ELR (cell line): ENCODE data around the gene PSME3IP1.

Experiments
- DNase-seq: peaks from one replicate; pipeline ENCODE4 v3.0.0-alpha.2; 2015; ENCODE audit warnings: low read depth

The PSME3IP1 gene

GRCh38 chr16:57167538-57167937, 18.3 kb downstream of the PSME3IP1 start:
- no peak for DNase-seq

DNA sequence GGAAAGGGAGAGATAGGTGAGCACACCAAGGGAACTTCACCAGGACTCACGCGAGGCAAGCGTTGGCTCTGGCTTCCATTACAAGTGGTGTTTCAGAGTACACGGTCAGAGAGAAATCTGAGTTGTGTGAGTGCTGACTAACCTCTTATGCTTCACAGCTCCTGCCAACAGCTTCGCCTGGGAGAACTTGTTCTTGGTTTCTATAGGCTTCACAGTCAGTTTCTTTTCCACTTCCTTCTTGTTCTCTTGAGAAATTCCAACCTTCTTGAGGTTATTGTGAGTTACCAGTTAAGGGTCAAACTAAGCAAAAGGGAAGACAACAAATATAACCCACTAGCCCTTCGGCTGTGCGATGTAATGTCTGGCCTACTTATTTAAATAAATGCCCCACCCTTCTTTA, 18.9 kb downstream of the PSME3IP1 start:
- DNase-seq: no peak

- DNase-seq: no peak
Measured at GRCh38 chr16:57166451-57166850, 19.4 kb downstream of the PSME3IP1 start.

GRCh38 chr16:57165938-57166337, 19.9 kb downstream of the PSME3IP1 start:
- no peak for DNase-seq

DNA sequence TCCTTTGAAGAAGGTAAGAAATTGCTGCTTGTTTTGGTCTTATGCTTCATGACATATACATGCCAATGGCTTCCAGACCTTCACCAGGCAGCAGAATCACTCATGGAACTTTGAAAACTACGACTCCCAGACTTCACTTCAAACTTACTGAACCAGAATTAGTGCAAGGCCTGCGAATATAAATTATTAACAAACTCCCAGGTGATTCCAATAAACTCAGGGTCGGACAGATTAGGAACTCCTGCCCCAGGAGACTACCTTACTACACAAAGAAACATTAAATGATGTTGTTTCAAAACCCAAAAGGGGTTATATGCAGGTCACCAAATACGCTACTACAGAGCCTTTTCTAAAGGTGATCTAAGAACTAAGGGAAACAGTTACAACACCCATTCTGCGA, 20.4 kb downstream of the PSME3IP1 start:
- no peak for DNase-seq

GRCh38 chr16:57163842-57164241, 22.0 kb downstream of the PSME3IP1 start:
- DNase-seq: no peak

GRCh38 chr16:57159447-57159846, 26.4 kb downstream of the PSME3IP1 start:
- DNase-seq: no peak

DNA sequence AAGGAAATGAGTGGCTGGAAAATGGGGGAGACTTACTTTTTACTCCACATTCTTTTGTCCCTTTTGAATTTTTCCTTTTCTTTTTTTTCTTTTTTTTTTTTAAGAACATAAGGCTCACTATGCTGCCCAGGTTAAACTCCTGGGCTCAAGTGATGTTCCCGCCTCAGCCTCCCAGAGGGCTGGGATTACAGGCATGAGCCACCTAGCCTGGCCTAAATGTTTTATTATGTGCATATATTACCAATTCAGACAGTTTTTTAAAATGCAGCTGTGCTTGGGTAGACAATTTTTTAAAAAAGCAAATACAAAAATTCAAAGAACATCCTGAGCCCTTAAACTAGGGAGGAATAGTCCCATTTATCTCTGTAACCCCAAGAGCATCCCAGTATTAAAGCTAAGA, 28.3 kb downstream of the PSME3IP1 start:
- no peak for DNase-seq

DNA sequence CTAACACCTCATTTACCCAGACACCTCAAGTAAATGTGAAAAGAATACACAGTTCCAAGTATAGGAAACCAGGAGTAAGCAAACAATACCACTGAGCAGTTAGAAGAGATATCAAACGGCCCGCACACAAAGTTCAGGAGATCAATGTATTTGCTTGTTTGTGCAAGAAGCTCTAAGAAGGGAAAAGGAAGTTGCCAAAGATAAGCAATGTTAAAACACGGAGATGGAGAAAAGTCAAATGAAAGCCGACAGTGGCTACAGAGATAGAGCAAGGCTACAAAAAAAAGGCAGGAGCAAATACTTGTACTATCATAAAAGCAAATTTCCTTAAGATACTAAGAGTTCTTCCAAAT, 29.5 kb downstream of the PSME3IP1 start:
- no peak for DNase-seq

DNA sequence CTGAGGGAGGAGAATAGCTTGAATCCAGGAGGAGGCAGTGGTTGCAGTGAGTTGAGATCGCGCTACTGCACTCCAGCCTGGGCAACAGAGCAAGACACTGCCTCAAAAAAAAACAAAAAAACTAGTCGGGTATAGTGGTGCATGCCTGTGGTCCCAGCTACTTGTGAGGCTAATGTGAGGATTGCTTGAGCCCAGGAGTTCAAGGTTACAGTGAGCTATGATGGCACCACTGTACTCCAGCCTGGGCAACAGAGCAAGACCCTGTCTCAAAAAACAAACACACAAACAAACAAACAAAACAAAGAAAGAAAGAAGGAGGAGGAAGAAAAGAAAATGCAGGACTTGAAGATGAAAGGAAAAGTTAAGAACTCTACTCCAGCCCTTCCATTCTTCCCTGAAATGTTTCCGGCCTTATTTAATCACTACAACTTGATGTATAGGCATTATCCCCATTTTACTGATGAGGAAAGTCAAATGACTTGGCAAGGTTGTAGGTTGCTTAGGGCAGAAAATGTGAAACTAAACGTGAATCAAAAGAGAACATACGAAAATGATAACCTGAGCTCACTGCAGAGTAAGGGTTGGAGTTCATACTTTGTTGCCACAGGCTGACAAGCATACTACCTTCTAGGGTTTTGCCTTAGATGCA, 30.0 kb downstream of the PSME3IP1 start:
- no peak for DNase-seq

- no peak for DNase-seq
Measured at GRCh38 chr16:57153841-57154240, 32.0 kb downstream of the PSME3IP1 start.

GRCh38 chr16:57152096-57153093, 33.4 kb downstream of the PSME3IP1 start:
- no peak for DNase-seq

- DNase-seq: no peak
Measured at GRCh38 chr16:57151369-57151768, 34.5 kb downstream of the PSME3IP1 start.

- DNase-seq: no peak
Measured at GRCh38 chr16:57150682-57151330, 35.0 kb downstream of the PSME3IP1 start.

- DNase-seq: no peak
Measured at GRCh38 chr16:57149391-57149790, 36.4 kb downstream of the PSME3IP1 start.

DNA sequence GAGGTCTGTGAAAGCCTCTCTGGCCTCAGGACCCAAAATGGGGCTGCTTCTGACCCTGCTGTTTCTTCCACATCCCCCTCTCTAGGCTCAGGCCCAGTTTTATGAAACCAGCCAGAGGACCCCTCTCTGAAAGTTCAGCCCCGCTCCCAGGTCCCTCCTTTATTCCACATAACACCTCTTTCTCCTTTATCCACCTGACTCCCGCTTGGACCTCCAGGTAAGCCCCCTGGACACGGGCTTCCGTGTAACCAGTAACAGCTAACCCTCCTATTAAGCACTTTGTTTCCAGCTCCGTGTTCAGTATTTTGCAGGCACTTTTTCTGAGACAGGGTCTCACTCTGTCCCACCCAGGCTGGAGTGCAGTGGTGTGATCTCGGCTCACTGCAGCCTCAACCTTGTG, 37.4 kb downstream of the PSME3IP1 start:
- DNase-seq: no peak

DNA sequence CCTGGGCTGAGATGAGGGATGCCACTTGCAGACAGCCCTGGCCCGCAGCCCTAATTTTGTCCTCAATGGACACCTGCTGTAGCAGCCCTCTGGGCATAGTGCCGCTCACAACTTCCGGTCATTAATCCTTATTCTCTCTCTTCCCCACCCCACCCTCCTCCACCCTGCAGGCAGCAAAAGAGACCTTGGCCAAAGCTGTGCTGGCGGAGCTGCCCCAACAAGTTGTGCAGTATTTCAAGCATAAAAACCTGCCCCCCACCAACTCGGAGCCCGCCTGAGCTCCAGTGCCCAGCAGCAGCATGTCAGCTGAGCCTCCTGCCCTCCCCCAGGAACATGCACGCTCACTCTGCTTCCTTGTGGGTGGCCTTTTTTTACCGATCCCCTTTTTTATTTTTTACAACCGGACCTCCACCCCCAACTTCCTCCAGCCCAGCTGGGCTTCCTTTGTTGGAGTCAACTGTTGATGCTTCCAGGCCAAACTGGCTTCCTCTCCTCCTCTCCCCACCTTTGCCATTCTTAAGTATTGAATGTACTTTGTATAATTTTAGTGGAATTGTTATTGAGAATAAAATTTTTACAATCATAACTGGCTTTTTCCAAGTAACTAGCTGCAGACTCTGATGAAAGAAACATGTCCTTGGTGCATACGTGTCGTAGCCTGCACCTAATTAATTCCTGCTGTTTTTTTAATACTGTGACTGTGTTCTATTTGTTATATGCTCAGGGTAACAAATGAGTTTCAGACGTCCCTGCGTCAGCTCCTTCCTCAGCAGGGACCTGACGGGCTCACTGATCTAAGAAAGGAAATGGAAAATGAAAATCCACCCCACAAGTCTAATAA, 38.2 kb downstream of the PSME3IP1 start:
- no peak for DNase-seq

DNA sequence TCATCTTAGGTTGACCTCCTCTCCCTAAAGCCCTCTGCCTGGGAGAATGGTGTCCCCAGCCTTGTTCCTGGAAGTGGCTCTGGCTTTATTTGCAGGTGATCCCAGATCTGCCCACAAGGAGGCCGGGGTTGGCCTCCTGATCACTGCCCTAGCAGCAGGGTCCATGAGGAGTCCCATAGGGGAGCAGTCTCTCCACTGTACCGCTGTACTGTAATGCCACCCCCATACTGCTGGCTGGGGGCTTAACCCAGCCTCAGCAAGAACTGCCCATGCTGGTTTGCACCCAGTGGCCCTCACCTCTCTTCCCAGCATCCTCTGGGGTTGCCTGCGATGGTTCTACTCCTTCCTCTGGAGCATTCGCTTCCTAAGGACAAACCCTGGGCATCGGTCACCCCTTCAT, 39.1 kb downstream of the PSME3IP1 start:
- DNase-seq: peak; percentile 42

DNA sequence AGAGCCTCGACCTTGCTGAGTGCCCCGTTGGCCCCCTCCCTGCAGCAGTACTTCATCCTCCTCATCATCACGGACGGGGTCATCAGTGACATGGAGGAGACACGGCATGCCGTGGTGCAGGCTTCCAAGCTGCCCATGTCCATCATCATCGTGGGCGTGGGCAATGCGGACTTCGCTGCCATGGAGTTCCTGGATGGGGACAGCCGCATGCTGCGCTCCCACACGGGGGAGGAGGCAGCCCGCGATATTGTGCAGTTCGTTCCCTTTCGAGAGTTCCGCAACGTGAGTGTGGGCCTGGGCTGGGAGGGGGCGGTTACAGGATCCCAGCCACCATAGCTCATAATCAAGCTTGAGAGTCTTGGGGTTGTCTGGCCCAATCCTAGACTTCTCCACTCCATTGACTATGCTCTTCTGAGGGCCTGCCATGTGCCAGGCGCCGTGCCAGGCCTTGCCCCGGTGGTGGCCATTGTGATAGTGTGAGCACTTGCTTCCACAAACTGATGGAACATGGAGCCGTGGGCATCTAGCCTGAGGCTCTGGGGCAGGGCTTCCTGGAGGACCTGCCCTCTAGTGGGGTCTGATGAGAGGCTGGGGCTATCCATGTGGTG, 39.7 kb downstream of the PSME3IP1 start:
- DNase-seq: no peak

- no peak for DNase-seq
Measured at GRCh38 chr16:57145046-57146021, 40.5 kb downstream of the PSME3IP1 start.
